ENCODE measurements around the gene RBM39.
"Not testable (repeated sequence)": the region's sequence is repeated elsewhere in the genome, so short reads cannot be mapped to it uniquely, and the experiment has no call there.

The RBM39 gene

DNA sequence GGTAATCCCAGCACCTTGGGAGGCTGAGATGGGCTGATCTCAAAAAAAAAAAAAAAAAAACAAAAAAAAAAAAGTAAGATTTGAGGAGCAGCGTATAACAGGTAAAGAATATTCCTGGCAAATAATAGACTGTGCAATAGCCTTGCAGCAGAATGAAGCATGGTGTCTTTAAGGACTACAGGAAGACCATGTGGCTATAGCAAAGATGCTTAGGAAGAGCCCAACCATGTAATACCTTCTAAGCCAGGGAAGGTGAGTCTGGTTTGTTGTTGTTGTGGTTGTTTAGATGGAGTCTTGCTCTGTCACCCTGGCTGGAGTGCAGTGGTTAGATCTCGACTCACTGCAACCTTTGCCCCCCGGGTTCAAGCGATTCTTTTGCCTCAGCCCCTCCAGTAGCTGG is 14.3 kb upstream of the RBM39 start:
- no peak for DNase-seq (ENCODE audit: low read depth)

DNA sequence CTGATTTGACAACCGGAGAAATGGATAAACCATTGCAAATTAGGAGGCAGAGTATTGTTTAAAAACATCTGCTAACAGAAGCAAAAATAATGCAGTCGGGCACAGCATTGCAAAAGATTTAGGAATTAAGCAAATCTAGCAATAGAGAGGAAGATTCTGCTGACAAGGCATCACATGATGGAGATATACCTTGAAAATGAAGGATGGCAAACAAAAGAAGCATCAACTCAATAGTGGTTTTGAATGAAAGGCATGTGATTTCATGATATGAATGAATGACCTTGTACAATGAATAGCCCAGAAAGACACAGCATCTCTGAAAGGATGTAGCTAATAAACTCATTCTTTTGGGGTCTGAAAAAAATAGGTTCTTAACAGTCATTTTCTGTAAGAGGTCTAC is 8.6 kb upstream of the RBM39 start:
- no peak for DNase-seq (ENCODE audit: low read depth)

DNA sequence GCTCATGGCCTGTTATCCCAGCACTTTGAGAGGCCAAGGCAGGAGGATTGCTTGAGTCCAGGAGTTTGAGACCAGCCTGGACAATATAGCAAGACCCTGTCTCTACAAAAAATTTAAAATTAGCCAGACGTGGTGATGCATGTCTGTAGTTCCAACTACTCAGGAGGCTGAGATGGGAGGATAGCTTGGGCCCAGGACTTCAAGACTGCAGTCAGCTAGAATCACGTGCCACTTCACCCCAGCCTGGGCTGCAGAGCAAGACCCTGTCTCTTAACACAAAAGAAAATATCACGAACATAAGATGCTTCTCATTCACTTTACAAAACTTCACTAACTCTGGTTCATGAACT is 2.4 kb upstream of the RBM39 start:
- not testable (repeated sequence) for DNase-seq (ENCODE audit: low read depth)

DNA sequence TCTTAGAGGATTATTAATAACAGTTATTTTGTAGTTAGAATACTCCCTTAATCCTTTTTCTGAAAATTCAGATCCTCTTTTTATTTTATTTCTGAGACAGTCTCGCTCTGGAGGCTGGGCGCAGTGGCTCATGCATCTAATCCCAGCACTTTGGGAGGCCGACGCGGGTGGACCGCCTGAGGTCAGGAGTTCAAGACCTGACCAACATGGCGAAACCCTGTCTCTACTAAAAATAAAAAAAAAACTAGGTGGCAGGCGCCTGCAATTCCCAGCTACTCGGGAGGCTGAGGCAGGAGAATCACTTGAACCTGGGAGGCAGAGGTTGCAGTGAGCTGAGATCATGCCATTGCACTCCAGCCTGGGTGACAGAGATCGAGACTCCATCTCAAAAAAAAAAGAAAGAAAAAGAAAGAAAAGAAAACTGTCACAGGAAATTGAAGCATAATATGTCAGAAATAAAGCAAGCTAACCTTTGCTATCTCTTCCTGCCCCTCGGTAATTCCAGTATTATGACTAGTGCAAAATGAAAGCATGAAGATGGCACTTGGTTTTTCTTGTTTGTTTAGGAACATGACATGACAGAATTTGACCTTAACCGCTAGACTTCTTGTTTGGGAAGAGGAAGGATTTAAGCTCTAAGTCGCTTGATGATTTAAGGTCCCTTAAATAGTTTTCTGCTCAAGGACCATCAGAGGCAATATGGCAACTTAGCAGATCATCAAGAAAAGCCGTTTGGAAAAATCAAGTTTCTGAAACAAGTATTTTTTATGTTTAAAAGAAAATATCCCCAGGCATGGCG is 1.8 kb upstream of the RBM39 start:
- no peak for DNase-seq (ENCODE audit: low read depth)

DNA sequence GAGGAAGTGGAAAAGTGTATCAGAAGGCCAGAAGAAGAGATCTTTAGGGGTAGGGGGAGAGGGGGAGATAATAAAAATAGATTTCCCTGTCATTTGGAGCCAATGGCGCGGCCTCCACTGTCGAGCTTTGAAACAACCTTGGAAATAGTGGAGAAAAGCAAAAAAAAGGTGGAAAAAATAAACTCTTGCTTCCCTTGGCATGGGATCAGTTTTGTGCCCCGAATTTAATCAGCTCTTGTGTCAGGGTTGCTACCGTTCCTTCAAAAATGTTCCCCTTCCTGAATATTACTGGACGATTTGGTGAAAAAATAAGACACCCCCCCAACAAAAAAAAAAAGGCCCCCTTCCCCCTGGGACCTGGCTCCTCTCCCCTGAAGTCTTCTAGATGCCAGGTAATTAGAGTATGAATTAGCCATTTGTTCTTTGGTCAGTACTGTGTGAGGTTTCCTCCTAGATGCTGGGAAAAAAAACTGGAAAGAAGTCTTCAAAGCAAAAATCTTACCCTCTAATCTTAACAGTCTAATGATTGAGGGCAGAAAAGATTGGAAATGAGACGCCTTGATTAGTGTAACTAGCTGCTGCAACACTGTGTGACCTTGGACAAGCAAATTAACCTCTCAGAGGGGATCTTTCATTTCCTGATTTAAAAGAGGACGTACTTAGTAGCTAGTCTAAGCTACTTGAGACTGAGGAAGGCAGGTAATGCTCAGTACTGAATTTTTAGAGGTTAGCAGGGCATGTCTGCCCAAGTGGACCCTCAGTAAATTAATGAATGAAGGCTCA is 872 bp upstream of the RBM39 start:
- peak; percentile 40 for DNase-seq (ENCODE audit: low read depth)

DNA sequence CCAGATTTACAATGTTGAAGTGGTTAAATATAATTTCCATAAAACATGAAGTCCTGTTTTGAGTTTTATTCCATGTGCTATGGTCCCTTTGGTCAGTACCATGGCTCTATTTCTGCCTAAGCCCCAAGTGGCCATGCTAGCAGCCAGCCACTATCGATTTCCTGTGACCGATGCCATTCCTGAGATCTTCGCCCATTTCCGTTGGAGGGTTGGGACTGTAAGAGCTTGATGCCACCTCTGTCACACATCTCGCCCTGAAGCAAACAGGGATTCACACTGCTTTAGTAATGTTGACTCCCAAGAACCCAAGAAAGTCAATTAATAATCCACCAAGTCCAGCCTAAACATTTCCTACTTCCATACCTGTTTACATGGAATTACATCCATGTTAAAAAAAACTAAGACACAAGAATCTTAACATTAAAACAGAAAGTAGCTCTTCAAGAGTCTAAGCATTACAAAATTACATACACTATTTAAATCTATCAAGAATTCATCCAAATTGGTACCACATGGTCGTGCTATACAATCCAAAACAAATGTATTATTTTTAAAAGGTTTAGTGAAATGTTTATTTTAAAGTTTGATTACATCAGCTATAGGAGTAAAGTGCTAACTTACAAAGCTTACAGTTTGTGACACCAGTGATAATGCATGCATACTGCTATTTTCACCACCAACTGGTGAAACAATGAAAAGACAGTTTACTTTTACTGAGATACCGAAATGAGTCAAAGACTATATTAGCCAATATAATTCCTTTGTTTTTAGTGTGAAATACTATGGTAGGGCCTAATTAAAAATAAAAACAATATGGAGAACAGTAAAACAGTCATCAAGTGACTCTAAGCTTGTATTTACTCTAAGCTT is 2.5 kb downstream of the RBM39 start:
- peak; percentile 56 for DNase-seq (ENCODE audit: low read depth)

DNA sequence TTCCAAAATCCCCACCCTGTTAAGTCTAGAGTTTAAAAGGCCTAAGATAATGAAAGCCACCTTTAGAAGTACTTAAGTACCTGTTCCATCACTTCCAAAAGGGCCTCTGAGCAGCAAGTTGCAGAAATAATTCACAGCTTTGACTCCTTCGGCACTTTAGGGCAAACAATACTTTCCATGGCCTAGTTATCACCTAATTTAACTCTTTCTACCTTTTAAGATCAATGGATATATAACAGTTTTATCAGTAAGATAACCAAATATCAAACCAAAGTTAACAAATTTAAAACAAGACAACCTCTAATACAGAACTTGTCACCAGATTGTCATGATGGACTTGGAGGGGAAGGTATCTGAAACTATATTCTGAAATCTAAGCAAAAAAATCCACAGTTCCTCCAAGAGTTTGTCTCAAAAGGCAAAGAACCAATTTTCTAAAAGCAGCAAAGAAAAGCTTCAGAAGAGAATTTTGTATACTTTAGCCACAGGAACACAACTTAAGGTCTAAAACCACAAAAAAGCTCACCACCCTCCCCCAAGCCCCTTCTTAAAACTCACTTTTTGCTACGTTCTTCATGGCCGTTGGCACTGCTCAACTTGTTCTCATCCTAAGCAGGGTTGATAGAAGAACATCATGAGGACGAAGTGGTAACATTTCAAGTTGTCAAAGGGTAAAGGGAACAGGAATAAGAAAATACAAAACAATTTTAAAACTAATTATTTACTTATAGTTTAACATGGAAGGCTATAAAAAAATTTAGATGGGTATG is 3.5 kb downstream of the RBM39 start:
- no peak for DNase-seq (ENCODE audit: low read depth)

DNA sequence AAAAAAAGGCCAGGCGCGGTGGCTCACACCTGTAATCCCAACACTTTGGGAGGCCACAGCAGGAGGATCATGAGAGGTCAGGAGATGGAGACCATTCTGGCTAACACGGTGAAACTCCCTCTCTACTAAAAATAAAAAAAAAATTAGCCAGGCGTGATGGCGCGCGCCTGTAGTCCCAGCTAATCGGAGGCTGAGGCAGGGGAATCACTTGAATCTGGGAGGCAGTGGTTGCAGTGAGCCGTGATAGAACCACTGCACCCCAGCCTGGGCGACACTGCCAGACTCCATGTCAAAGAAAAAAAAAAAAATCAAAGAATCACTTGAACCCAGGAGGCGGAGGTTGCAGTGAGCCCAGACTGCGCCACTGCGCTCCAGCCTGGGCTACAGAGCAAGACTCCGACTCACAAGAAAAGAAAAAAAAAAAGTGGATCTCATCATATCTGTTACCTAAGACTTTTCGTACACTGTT is 4.2 kb downstream of the RBM39 start:
- no peak for DNase-seq (ENCODE audit: low read depth)

DNA sequence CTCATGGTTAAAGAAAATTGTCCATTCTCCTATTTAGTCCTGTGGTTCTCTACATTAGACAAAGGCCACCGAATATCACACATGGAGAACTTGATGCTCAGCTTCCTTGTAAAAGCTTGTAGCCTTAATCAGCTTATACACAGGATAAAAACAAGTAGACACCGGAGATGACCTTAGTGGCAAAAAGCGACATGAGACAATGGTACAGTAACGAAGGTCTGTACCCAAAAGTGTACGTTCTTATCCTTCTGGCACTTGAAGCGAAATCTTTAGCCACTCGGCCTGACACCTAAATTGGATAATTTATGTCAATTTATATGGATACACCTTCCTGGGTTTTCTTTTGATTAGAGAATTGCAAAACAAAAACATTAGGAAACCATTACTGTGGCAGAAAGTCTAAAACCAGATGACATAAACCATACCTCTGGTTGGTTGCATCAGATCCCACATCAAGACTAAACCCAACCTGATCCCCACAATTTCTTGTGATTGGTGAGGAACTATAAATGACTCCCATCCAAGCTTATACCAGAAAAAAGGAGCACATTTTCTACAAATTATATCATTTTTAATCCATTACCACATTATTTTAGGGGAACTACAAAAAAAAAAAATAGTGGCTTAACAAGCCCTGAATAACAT is 6.1 kb downstream of the RBM39 start:
- DNase-seq (ENCODE audit: low read depth): peak; percentile 55

DNA sequence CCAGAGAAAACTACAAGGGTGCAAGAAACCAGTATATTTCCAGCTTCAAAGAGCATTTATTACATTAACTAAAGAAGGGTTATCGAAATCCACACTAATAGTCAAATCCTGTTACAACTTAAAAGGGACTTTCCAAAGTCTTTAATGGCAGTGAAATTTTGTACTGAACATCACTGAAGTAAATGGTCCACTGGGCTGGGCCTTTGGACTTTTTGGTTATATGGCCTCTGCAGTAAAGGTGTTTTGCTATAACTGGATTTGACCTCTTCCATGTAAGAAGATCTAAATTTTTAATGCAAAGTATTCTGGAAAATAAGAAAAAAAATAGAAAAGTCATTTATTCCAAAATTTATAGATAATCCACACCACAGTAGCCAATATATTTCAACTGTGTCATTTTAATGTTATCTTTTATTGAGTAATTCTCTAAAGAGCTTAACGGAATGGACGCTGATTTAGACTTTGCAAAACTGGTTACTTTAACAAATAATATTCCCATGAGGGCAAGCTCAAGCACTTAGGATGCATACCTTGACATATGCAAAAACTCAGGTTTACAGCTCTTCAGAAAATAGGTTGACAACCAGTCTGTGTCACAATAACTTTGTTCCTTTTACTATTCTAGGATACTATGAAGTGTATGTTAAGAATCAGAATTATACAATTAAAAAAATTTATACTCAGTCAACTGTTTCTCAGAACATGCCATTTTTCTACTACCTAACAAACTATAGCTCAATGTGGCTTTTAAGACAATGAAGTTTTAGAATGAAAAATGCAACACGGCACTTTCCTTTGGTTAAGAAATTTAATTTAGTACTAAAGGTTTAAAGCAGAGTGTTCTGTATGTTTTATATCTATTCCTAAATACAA is 7.0 kb downstream of the RBM39 start:
- no peak for DNase-seq (ENCODE audit: low read depth)

DNA sequence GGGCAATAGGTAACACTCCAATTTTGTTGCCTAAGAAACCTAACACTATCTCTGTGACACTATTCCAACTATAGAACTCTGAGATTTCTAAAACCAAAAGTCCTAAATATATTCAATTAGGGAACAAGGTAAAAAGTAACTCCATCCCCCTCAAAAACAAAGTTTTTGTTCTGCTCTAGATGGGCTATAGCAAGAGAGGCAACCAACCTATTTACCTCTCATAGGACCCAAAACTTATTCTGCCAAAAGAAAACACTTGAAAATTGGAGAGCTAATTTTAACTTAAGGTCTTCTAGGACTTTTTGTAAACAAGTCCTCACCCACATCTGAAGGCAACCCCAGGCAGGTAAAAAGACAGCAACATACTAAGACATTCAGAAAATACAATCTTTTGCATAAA is 7.7 kb downstream of the RBM39 start:
- no peak for DNase-seq (ENCODE audit: low read depth)

DNA sequence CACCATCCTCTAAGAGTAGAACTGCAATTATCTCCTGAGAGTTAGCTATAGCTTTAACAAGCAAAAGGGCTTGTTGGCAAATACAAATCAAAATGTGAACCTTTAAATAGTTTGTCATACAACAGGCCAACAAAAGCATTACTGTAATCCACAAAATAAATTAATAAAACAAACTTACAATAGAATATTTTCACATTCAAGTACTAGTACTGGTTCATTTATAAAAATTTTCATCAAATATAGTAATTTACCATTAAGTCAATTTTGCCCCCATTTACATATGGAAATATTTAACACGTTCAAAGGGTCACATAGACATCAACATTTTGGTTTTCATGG is 9.4 kb downstream of the RBM39 start:
- no peak for DNase-seq (ENCODE audit: low read depth)

DNA sequence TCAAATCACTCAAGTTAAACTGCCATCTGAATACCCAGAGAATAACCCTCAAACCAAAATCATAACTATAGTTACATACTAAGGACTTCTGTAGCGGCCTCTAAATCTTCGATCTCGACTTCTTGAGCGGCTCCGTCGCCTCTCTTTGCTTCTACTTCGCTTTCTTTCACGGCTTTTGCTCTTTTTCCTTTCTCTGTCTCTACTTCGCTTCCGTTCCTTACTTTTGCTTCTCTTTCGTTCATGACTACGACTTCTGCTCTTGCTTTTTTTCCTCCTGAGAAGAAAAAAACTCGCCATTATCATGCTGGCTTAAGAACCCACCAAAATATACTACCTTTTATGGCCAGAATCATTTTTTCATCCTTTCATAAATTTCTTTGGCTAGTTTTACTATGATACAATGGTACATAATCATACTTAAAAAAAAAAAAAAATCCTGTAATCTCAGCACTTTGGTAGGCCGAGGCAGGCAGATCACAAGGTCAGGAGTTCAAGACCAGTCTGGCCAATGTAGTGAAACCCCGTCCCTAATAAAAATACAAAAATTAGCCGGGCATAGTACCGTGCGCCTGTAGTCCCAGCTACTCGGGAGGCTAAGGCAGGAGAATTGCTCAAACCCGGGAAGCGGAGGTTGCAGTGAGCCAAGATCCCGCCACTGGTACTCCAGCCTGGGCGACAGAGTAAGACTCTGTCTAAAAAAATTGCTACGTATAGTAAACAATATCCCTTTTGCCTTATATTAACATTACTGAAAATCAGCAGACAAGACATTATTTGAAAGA is 10.0 kb downstream of the RBM39 start:
- no peak for DNase-seq (ENCODE audit: low read depth)

DNA sequence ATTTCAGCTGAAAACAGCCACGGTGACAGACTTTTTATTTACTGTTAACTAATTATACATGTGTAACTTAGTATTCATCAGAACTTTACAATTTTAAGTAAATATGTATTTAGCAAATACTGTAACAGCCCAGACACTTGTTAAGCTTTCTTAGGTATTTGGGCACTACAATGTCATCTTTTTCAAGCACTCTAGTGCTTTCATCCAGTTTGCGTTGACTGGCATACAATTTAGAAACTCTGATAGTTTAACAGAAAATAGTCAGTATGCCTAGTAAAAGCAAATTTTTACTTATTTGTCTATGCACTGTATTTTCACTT is 10.6 kb downstream of the RBM39 start:
- DNase-seq (ENCODE audit: low read depth): no peak

DNA sequence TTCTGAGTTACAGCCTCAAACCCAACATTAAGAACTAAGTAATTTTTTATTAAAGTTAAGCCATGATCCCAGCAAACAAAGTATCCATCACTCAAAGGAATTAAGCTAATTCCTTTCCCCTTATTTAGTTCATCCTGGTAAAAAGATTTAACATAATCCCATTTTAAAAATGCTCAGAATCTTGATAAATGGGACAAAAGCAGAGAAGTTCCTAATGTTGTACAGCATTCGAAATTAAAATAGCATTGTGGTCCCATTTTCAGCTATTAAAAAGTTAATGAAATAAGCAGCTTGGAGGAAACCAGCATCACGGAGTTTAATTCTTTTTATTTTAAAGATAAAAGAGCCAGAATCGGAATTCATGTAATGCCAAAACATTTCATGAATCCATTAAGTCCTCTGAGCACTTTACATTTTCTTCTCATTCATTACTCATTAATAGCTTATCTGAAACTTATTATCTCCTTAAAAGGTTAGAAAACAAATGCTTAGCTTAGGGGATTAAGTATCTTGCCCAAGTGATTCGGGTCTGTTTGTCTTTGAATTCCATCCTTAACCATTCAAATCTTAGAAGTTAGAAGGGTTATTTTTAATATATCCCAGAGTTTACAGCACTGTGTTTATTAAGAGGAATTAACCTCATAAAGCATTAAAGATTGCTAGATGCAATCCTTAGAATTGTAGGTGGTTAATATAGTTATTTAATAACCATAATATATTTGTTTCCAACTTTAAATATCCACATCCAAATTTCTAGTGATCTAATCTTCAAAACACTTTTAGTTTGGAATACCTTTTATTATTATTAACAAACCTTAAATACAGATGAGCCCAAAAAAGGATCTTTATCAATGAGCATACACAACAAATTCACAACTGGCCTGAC is 11.2 kb downstream of the RBM39 start:
- DNase-seq (ENCODE audit: low read depth): peak; percentile 66

DNA sequence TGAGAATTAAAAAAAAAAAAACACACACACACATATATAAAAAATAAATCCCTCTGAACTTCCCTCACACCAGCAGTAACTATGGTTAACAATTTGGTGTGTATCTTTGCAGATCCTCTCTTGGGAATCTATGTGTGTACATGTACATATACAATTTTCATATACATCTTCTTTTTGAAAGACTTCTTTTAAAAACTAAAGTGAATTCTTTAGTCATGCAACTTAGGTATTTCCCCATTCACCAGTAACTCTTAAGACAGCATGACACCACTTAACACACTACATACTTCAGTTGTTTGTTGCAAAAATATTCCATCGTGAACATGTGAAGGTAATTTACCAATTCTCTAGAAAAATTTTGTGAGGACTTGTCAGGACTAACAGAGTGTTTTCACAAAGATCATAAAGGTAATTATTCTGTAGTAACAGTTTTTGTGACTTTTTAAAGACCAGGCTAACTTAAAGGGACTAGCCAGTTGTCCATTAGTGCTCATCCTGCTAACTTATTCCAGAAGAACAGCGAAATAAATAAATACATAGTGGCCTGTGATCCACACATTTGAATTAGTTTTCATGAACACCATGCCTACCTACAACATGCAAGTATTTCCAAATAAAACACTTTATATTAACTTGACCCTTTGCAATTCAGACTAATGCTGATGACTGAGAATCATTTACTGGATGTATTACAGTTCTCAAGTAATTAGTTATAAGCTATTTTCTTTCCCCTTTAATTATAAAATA is 12.1 kb downstream of the RBM39 start:
- peak; percentile 29 for DNase-seq (ENCODE audit: low read depth)

DNA sequence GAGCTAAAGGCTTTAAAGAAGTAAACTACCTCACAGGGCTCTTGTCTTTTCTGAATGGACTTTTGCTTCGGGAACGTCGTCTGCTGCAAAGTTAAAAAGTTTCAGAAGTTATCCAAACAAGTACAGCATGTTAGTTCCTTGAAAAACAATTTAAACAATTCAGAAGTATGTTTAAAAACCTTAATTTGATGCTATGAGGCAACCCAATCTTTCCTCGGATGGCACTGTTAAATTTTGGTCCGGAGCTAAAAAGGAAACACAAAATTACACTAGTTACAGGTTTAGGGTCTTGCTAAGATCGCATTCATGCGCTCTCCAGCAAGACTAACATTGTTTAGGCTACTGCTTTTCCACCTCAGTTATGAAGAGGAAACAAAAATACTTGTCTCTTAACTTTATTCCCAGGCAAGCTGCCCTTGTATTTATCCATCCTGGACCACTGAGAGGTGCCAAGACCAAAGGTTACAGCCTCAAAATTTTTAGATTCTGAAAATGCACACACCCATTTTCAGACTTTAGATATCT is 12.7 kb downstream of the RBM39 start:
- no peak for DNase-seq (ENCODE audit: low read depth)

Data from amniotic epithelial cell (primary cell).